Activated T-cell treated with anti-CD3 and anti-CD28 coated beads, Interleukin-2, amount 50 U/mL, for 4 hours (primary cell): ENCODE data around the gene WDR62. TPM values are rescaled to one million over a fixed set of nuclear protein-coding genes. Genes with fewer than 3 reads are reported as not detected.
"Not testable (repeated sequence)": the region's sequence is repeated elsewhere in the genome, so short reads cannot be mapped to it uniquely, and the experiment has no call there.

Source experiments
- ATAC-seq, 2 donors: fragments of 200-7000 bp; cut with Tn5 transposase; one replicate each; pipeline ENCODE4 v1.10.0; 2021
- DNase-seq: peaks from one replicate; pipeline ENCODE4 v3.0.0-alpha.2; 2020
- H3K27me3 Mint-ChIP-seq: one replicate; pipeline ENCODE4 v1.8.0; 2021; ENCODE audit warnings: low read depth, mixed read lengths
- H3K36me3 Mint-ChIP-seq: one replicate; pipeline ENCODE4 v1.8.0; 2022; ENCODE audit warnings: mixed read lengths; ENCODE audit not compliant: insufficient read depth
- H3K4me1 Mint-ChIP-seq: one replicate; pipeline ENCODE4 v1.8.0; 2021; ENCODE audit warnings: low read depth, mixed read lengths
- H3K4me3 Mint-ChIP-seq: one replicate; pipeline ENCODE4 v1.8.0; 2021; ENCODE audit warnings: mild to moderate bottlenecking, moderate library complexity, mixed read lengths
- H3K9me3 Mint-ChIP-seq: one replicate; pipeline ENCODE4 v1.8.0; 2021; ENCODE audit warnings: mixed read lengths
- total RNA-seq, 3 donors: library from RNA; stranded (reverse); gene quantifications; one replicate each; pipeline ENCODE4 v1.2.1, GENCODE V29; 2021

The WDR62 gene
- total RNA-seq, 3 donors from 2014 or later, result 10.3 to 14.6 (median 12.5) TPM

- ATAC-seq (no peak), DNase-seq (no peak)
- Mint-ChIP-seq H3K36me3 (peaks cover 21% of the 10 kb centered on the region), H3K4me3 (no peak overlapping the region), H3K4me1 (peaks cover 17% of the 10 kb centered on the region), H3K27me3 (no peaks in the 10 kb centered on the region), H3K9me3 (no peaks in the 10 kb centered on the region)
These were observed 65.6 kb downstream of the WDR62 start for GRCh38 chr19:36120092-36120983.

- Mint-ChIP-seq H3K27me3 (no peaks in the 10 kb centered on the region), H3K9me3 (no peaks in the 10 kb centered on the region), H3K36me3 (peaks cover 26% of the 10 kb centered on the region), H3K4me3 (no peak overlapping the region), H3K4me1 (peaks cover 17% of the 10 kb centered on the region)
- ATAC-seq (no peak), DNase-seq (no peak)
These were observed 66.3 kb downstream of the WDR62 start for GRCh38 chr19:36120984-36121358.

GRCh38 chr19:36121486-36122124 lies 66.9 kb downstream of the WDR62 start:
- Mint-ChIP-seq H3K9me3 (no peaks in the 10 kb centered on the region), H3K36me3 (peaks cover 24% of the 10 kb centered on the region), H3K27me3 (no peaks in the 10 kb centered on the region), H3K4me1 (peaks cover 13% of the 10 kb centered on the region), H3K4me3 (no peak overlapping the region)
- no peak for ATAC-seq
- DNase-seq, result no peak

- ATAC-seq (no peak), DNase-seq (no peak)
- Mint-ChIP-seq H3K27me3 (no peaks in the 10 kb centered on the region), H3K9me3 (no peaks in the 10 kb centered on the region), H3K36me3 (peaks cover 12% of the 10 kb centered on the region), H3K4me1 (peaks cover 6% of the 10 kb centered on the region), H3K4me3 (no peak overlapping the region)
These were observed 70.9 kb downstream of the WDR62 start for GRCh38 chr19:36125557-36125956.

- Mint-ChIP-seq H3K4me3 (peak overlapping the region; percentile 83), H3K4me1 (peaks cover 20% of the 10 kb centered on the region), H3K36me3 (peaks cover 9% of the 10 kb centered on the region), H3K9me3 (no peaks in the 10 kb centered on the region), H3K27me3 (no peaks in the 10 kb centered on the region)
- no peak for ATAC-seq
- no peak for DNase-seq
These were observed 73.7 kb downstream of the WDR62 start for GRCh38 chr19:36128392-36128736.

- not testable (repeated sequence) for H3K9me3 Mint-ChIP-seq, H3K27me3 Mint-ChIP-seq, H3K36me3 Mint-ChIP-seq, ATAC-seq, H3K4me3 Mint-ChIP-seq, DNase-seq
- peaks cover 22% of the 10 kb centered on the region for H3K4me1 Mint-ChIP-seq
These were observed 76.5 kb downstream of the WDR62 start for GRCh38 chr19:36131221-36131620.

GRCh38 chr19:36134867-36135266 lies 80.2 kb downstream of the WDR62 start:
- not testable (repeated sequence) for H3K27me3 Mint-ChIP-seq, H3K36me3 Mint-ChIP-seq, H3K9me3 Mint-ChIP-seq, H3K4me3 Mint-ChIP-seq, ATAC-seq, DNase-seq
- peaks cover 23% of the 10 kb centered on the region for H3K4me1 Mint-ChIP-seq

GRCh38 chr19:36136964-36137686 lies 82.4 kb downstream of the WDR62 start:
- peaks cover 9% of the 10 kb centered on the region for H3K36me3 Mint-ChIP-seq
- H3K9me3 Mint-ChIP-seq, result no peaks in the 10 kb centered on the region
- DNase-seq, result no peak
- peaks cover 28% of the 10 kb centered on the region for H3K4me1 Mint-ChIP-seq
- no peak overlapping the region for H3K4me3 Mint-ChIP-seq
- no peaks in the 10 kb centered on the region for H3K27me3 Mint-ChIP-seq
- ATAC-seq, result no peak

GRCh38 chr19:36139120-36139472 lies 84.4 kb downstream of the WDR62 start:
- Mint-ChIP-seq H3K27me3 (no peaks in the 10 kb centered on the region), H3K36me3 (peaks cover 14% of the 10 kb centered on the region), H3K4me3 (peak overlapping the region; percentile 97), H3K9me3 (no peaks in the 10 kb centered on the region), H3K4me1 (peaks cover 20% of the 10 kb centered on the region)
- DNase-seq (no peak), ATAC-seq (no peak)

- Mint-ChIP-seq H3K4me1 (peaks cover 20% of the 10 kb centered on the region), H3K27me3 (no peaks in the 10 kb centered on the region), H3K4me3 (peak within 1 kb of the TSS; percentile 97), H3K9me3 (no peaks in the 10 kb centered on the region), H3K36me3 (peaks cover 17% of the 10 kb centered on the region)
- DNase-seq, result peak; percentile 90
- peak; percentile 78 for ATAC-seq
These were observed 85.0 kb downstream of the WDR62 start, which contains the start of gene CAPNS1 for GRCh38 chr19:36139473-36140303. Gene CAPNS1, plus strand, starts transcription at chr19:36140066. Its CDS starts 946 bp downstream, at chr19:36141012.

- peaks cover 20% of the 10 kb centered on the region for H3K4me1 Mint-ChIP-seq
- peak; percentile 35 to 44 for ATAC-seq
- H3K27me3 Mint-ChIP-seq, result no peaks in the 10 kb centered on the region
- H3K4me3 Mint-ChIP-seq, result peak overlapping the region; percentile 97
- H3K36me3 Mint-ChIP-seq, result peaks cover 20% of the 10 kb centered on the region
- H3K9me3 Mint-ChIP-seq, result no peaks in the 10 kb centered on the region
- DNase-seq, result peak; percentile 16
These were observed 85.8 kb downstream of the WDR62 start for GRCh38 chr19:36140304-36141038.

GRCh38 chr19:36141039-36141927 lies 86.6 kb downstream of the WDR62 start:
- no peaks in the 10 kb centered on the region for H3K27me3 Mint-ChIP-seq
- peak; percentile 92 for DNase-seq
- peak; percentile 76 to 79 for ATAC-seq
- peaks cover 20% of the 10 kb centered on the region for H3K4me1 Mint-ChIP-seq
- H3K36me3 Mint-ChIP-seq, result peaks cover 24% of the 10 kb centered on the region
- H3K9me3 Mint-ChIP-seq, result no peaks in the 10 kb centered on the region
- H3K4me3 Mint-ChIP-seq, result peak overlapping the region; percentile 97
